NCI-H1436 (cell line): Measurements from ENCODE around the gene ZNF727.
"Not testable (repeated sequence)": the region's sequence is repeated elsewhere in the genome, so short reads cannot be mapped to it uniquely, and the experiment has no call there.

Source experiments
- DNase-seq: peaks from one replicate; lab custom pipeline; 2025; lab: John Stamatoyannopoulos, UW

ZNF727 gene

GRCh38 chr7:64045301-64046040 is at the start of gene ZNF727:
Gene ZNF727 (plus strand): TSS chr7:64045434. CDS start chr7:64045622, 188 bp downstream.
- DNase-seq, result peak; percentile 58

DNA sequence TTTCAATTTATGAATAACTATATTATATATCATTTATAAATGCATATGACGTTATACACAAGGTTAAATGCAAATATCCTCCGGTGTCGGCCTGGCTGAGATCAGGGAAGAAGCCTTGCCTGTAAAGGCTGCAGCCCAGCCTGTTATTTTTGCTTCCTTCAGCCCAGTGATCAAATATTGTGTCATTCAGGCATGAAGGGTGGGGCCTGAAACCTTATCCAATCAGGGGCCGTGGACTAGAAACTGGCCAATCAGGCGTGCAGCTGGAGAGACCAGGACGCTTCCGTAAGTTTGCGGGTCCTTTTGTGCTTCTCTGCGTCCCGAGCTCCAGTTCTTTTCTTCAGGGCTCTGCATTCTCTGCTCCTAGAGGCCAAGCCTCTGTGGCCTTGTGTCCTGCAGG is 46.7 kb upstream of the ZNF727 start, which contains the start of gene ZNF722:
Gene ZNF722 (plus strand): TSS at position 301 of the 400 bp plus-strand sequence. CDS start 113 bp downstream, outside the sequence.
- no peak for DNase-seq

- DNase-seq, result not testable (repeated sequence)
Observed at GRCh38 chr7:64015496-64015895, 29.7 kb upstream of the ZNF727 start.

GRCh38 chr7:64035388-64035787 is 9.8 kb upstream of the ZNF727 start:
- no peak for DNase-seq

DNA sequence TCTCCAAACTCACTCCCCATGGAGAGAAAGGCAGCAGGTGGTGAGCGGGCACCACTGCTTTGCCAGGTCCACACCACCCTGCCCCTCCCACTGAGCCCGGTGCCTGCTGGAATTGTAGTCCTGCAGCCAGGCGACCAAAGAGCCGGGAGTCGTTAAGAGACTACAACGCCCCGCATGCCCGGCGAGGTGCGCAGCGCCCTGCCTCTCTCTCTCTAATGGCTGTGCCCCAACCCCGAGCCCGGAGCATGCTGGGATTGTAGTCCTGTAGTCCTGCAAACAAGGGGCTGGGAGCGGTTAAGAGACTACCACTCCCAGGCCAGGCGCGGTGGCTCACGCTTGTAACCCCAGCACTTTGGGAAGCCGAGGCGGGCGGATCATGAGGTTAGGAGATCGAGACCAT is 8.1 kb upstream of the ZNF727 start:
- DNase-seq, result no peak

GRCh38 chr7:64046041-64046389 is 781 bp downstream of the ZNF727 start:
- DNase-seq, result no peak

DNA sequence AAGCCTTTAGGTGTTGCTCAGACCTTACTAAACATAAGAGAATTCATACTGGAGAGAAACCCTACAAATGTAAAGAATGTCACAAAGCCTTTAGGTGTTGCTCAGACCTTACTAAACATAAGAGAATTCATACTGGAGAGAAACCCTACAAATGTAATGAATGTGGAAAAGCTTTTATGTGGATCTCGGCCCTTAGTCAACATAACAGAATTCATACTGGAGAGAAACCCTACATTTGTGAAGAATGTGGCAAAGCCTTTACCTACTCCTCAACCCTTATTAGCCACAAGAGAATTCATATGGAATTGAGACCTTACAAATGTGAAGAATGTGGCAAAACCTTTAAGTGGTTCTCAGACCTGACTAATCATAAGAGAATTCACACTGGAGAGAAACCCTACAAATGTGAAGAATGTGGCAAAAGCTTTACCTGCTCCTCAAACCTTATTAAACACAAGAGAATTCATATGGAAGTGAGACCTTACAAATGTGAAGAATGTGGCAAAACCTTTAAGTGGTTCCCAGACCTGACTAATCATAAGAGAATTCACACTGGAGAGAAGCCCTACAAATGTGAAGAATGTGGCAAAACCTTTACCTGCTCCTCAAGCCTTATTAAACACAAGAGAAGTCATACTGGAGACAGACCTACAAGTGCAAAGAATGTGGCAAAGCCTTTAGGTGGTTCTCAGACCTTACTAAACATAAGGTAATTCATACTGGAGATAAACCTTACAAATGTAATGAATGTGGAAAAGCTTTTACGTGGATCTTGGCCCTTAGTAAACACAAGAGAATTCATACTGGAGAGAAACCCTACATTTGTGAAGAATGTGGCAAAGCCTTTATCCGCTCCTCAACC is 32.8 kb downstream of the ZNF727 start:
- not testable (repeated sequence) for DNase-seq

GRCh38 chr7:64078699-64078994 is 33.4 kb downstream of the ZNF727 start:
- no peak for DNase-seq

GRCh38 chr7:64087501-64087900 is 42.3 kb downstream of the ZNF727 start:
- DNase-seq, result no peak

DNA sequence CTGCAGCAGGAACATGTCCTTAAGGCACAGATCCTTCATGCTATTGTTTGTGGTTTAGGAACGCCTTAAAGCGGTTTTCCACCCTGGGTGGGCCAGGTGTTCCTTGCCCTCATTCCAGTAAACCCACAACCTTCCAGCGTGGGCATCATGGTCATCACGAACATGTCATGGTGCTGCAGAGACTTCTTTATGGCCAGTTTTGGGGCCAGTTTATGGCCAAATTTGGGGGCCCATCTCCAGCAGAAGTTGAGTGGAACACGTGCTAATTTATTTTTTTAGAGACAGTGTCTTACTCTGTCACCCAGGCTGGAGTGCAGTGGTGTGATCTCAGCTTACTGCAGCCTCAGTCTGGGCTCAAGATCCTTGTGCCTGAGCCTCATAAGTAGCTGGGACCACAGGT is 43.6 kb downstream of the ZNF727 start:
- DNase-seq, result not testable (repeated sequence)
